PFSK-1 (cell line): ENCODE data around the gene GPC6.

Experiments used
- FOXP2 ChIP-seq: optimal IDR thresholded peaks from 2 replicates; pipeline ENCODE3; 2011; ENCODE audit warnings: borderline replicate concordance, control low read depth, inconsistent platforms; ENCODE audit not compliant: insufficient read depth; ENCODE audit errors: extremely low read length, extremely low read depth
- POLR2AphosphoS5 ChIP-seq: IDR thresholded peaks from 2 replicates; pipeline ENCODE4 v1.6.1; 2012; ENCODE audit warnings: low read depth, mild to moderate bottlenecking, control low read depth, low read length, moderate library complexity
- SIN3A ChIP-seq: IDR thresholded peaks from 2 replicates; pipeline ENCODE4 v1.6.1; 2012; ENCODE audit warnings: mild to moderate bottlenecking, low read length, moderate library complexity, borderline replicate concordance; ENCODE audit not compliant: insufficient read depth
- TAF1 ChIP-seq: IDR thresholded peaks from 2 replicates; pipeline ENCODE4 v1.6.1; 2012; ENCODE audit warnings: low read length, control low read depth, borderline replicate concordance; ENCODE audit not compliant: insufficient read depth
- TF ChIP-seq, protein P1 (sequence below), 2 experiments: IDR thresholded peaks; 2 replicates each; pipeline versions ENCODE4 v1.6.1 to v1.8.0; 2011 to 2012; ENCODE audit warnings: low read depth in 2 of 2, low read length in 2 of 2, control low read depth in 1 of 2, inconsistent platforms in 1 of 2, mild to moderate bottlenecking in 1 of 2, moderate library complexity in 1 of 2; ENCODE audit not compliant: insufficient read depth in 1 of 2

The GPC6 gene

DNA sequence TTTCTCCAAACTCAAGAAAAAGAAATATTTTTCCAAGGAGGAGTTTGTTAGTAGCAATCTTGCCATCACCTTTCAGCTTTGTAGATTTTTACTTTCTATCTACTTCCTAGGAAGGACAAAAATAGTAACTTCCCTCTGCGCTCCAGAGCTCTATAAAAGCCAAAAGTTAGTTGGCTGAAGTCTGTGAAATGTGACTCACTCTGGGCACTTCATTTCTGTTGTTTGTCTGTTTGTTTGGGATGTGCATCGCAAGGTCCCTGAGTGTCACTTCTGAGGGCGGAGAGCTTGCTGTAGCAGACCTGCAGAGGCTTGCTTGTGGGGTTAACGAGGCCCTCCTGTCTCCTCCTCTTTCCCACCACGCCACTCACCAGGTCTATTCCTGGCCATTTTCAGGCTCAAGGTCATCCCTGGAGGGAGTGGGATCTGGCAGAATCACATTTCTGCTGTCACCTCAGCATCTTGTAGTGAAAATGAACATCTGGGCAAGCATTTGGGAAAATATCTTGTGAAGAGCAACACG is 307.6 kb downstream of the GPC6 start:
- no peak for TF ChIP-seq FOXP2
- TF ChIP-seq TAF1: no peak
- no peak for TF ChIP-seq SIN3A
- no peak for TF ChIP-seq POLR2AphosphoS5
- TF ChIP-seq, protein P1, sequence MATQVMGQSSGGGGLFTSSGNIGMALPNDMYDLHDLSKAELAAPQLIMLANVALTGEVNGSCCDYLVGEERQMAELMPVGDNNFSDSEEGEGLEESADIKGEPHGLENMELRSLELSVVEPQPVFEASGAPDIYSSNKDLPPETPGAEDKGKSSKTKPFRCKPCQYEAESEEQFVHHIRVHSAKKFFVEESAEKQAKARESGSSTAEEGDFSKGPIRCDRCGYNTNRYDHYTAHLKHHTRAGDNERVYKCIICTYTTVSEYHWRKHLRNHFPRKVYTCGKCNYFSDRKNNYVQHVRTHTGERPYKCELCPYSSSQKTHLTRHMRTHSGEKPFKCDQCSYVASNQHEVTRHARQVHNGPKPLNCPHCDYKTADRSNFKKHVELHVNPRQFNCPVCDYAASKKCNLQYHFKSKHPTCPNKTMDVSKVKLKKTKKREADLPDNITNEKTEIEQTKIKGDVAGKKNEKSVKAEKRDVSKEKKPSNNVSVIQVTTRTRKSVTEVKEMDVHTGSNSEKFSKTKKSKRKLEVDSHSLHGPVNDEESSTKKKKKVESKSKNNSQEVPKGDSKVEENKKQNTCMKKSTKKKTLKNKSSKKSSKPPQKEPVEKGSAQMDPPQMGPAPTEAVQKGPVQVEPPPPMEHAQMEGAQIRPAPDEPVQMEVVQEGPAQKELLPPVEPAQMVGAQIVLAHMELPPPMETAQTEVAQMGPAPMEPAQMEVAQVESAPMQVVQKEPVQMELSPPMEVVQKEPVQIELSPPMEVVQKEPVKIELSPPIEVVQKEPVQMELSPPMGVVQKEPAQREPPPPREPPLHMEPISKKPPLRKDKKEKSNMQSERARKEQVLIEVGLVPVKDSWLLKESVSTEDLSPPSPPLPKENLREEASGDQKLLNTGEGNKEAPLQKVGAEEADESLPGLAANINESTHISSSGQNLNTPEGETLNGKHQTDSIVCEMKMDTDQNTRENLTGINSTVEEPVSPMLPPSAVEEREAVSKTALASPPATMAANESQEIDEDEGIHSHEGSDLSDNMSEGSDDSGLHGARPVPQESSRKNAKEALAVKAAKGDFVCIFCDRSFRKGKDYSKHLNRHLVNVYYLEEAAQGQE (IDR thresholded peaks at IDR 0.05; ENCODE audit: insufficient read depth in 1 of 2, low read depth in 2 of 2, low read length in 2 of 2): no peak

DNA sequence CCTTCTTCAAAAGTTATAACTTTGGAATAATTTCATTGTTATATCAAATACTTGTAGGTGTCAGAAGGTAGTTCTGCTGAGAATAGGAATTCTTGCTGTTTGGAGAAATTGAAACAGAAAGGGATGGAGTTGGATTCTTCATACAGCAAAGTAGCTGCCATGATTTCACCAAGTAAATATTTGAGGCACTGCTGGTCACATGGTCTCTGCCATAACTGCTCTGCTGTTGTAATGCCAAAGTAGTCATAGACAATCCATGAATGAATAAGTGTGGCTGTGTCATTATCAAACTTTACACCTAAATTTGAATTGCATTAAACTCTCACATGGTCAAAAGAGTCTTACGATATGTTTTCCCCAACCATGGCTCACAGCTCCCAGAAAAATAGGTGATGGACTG is 308.6 kb downstream of the GPC6 start:
- no peak for TF ChIP-seq SIN3A
- TF ChIP-seq POLR2AphosphoS5: no peak
- TF ChIP-seq FOXP2: no peak
- no peak for TF ChIP-seq TAF1
- TF ChIP-seq, protein P1 (IDR thresholded peaks at IDR 0.05; ENCODE audit: insufficient read depth in 1 of 2, low read depth in 2 of 2, low read length in 2 of 2): no peak

DNA sequence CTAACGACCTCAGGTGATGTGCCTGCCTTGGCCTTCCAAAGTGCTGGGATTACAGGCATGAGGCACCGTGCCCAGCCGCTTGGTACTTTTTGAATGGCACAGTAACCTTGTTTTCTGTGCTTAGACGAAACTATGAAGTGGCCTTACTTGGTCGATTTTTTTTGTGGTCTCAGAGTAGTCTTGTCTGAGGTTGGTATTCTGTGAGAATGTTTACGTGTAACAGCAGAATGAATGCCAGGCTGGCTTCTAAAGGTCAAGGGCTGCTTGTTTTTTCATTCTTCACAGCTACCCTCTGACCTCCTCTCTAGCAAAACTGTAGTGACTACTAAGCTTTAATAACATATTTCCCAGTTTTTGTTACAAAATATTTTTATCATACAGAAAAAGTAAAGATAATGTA is 313.3 kb downstream of the GPC6 start:
- TF ChIP-seq SIN3A (no peak), POLR2AphosphoS5 (no peak), TAF1 (no peak), FOXP2 (no peak)
- TF ChIP-seq, protein P1 (IDR thresholded peaks at IDR 0.05; ENCODE audit: insufficient read depth in 1 of 2, low read depth in 2 of 2, low read length in 2 of 2): no peak

DNA sequence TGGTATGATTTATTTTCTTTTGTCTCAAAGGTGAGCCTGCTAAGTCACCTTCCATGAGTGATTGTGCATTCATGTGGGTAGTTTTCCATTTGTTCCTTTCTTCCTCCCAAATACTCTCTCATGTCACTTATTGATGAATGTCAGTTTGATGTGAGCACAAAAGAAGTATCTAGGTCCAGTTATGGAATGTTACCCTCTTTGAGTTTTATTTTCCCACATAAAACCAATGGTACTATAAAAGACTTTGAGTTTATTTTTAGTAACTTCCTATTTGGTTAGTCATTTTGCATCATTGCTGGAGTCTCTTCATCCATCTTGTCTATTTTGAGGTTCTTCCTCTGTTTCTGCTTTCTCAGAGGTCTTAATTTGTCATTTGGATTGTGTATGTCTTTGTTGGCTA is 321.3 kb downstream of the GPC6 start:
- no peak for TF ChIP-seq TAF1
- TF ChIP-seq POLR2AphosphoS5: no peak
- no peak for TF ChIP-seq SIN3A
- TF ChIP-seq, protein P1 (IDR thresholded peaks at IDR 0.05; ENCODE audit: insufficient read depth in 1 of 2, low read depth in 2 of 2, low read length in 2 of 2): no peak
- TF ChIP-seq FOXP2: no peak

DNA sequence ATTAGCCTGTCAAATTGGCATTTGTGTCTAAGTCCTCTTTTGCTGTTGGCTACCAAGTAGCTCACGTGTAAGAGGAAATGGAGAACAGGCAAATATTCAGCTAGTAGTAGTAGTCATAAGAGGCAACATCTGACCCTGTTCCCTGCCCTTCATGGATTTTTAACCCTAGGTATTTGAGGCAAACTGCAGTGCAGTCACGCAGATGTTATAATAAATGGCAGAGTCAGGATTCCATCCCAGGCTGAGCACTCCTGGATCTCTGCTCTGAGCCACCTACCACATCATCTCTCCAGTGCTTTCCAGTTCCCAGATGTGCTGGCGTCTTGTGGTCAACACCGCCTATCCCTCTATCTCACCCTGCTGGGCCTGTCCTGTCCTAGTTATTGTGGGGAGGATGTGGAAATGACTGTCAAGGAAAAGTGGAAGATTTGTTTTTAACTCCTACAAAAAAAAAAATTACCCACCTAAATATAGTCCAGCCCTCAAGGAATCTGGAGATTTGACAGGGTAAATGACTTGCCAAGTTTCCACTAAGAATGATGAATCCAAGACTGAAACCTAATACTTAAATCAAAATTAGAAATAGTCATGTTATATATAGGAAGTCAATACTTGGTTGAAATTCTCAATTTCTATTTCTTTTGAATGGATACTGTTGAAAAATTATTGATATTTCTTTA is 322.9 kb downstream of the GPC6 start:
- TF ChIP-seq FOXP2 (no peak), TAF1 (no peak), POLR2AphosphoS5 (no peak), SIN3A (no peak)
- TF ChIP-seq, protein P1 (IDR thresholded peaks at IDR 0.05; ENCODE audit: insufficient read depth in 1 of 2, low read depth in 2 of 2, low read length in 2 of 2): no peak
